ENCODE measurements around the gene GLRA2.

GLRA2 gene

DNA sequence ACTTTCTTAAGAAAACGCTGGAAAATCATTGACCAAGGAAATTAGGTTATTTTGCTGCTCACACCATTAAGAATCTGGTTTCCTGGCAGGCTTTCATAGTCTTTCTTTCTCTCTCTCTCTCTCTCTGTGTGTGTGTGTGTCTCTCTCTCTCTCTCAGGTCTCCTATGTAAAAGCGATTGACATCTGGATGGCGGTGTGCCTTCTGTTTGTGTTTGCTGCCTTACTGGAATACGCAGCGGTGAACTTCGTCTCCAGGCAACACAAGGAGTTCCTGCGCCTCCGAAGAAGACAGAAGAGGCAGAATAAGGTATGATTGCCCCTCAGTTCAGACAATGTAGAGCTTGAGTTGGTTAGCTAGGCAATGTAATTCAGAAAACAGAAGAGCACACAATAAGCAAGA is 161.2 kb downstream of the GLRA2 start:
- Histone ChIP-seq H3K27ac (ENCODE audit: low read depth, low read length) (no peak overlapping the region), H3K4me1 (ENCODE audit: control insufficient read depth, low read depth, low read length) (no peaks in the 10 kb centered on the region), H3K36me3 (ENCODE audit: control insufficient read depth, insufficient read depth, low read length) (no peaks in the 10 kb centered on the region), H3K4ac (ENCODE audit: low read depth, low read length) (no peak overlapping the region), H3K4me2 (ENCODE audit: low read length) (no peak overlapping the region), H2AK5ac (ENCODE audit: low read length) (no peak overlapping the region), H2BK120ac (ENCODE audit: low read depth, low read length) (no peak overlapping the region), H3K79me1 (ENCODE audit: low read length) (no peaks in the 10 kb centered on the region), H3K9ac (ENCODE audit: low read length) (no peak overlapping the region), H4K8ac (ENCODE audit: low read depth, low read length) (no peak overlapping the region), H3K23ac (ENCODE audit: low read length) (no peak overlapping the region), H2BK5ac (ENCODE audit: low read length) (no peak overlapping the region), H2BK15ac (replicated peaks; ENCODE audit: low read depth) (no peak overlapping the region), H3K79me2 (ENCODE audit: control insufficient read depth, insufficient read depth, low read length) (no peaks in the 10 kb centered on the region), H3K4me3 (ENCODE audit: low read length) (no peak overlapping the region), H3K27me3 (ENCODE audit: insufficient read depth, low read length, poor library complexity) (no peaks in the 10 kb centered on the region), H3K56ac (ENCODE audit: low read length) (no peak overlapping the region), H3K18ac (ENCODE audit: low read length) (no peak overlapping the region), H4K5ac (ENCODE audit: low read length) (no peak overlapping the region)
- DNase-seq = no peak
- no CpG with 5 or more reads among the region's 8 CpGs for WGBS (ENCODE audit: extremely low coverage, insufficient coverage, low lambda C conversion rate)

DNA sequence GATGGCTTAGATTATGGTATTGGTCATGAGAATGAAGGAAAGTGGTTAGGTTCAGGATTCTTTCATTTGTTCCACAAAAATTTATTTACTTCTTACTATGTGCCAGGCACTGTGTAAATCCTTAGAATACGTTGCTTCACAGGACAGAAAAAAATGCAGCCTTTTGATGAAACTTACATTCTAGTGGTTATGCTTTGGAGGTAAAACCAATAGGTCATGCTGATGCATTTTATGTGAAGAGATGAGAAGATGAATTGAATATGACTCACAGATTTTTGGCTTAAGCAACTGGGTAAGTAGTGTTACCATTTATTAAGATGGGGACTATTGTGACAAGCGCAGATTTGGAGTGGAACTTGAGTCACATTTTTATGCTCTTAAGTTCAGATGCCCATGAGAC is 165.3 kb downstream of the GLRA2 start:
- H3K79me1 ChIP-seq (ENCODE audit: low read length) = no peaks in the 10 kb centered on the region
- H3K23ac ChIP-seq (ENCODE audit: low read length) = no peak overlapping the region
- H2BK120ac ChIP-seq (ENCODE audit: low read depth, low read length) = no peak overlapping the region
- H3K4me3 ChIP-seq (ENCODE audit: low read length) = no peak overlapping the region
- H3K27ac ChIP-seq (ENCODE audit: low read depth, low read length) = no peak overlapping the region
- no peaks in the 10 kb centered on the region for H3K36me3 ChIP-seq (ENCODE audit: control insufficient read depth, insufficient read depth, low read length)
- H3K56ac ChIP-seq (ENCODE audit: low read length) = no peak overlapping the region
- no peak overlapping the region for H3K4ac ChIP-seq (ENCODE audit: low read depth, low read length)
- WGBS (ENCODE audit: extremely low coverage, insufficient coverage, low lambda C conversion rate) = no CpG with 5 or more reads among the region's 2 CpGs
- no peak overlapping the region for H3K9ac ChIP-seq (ENCODE audit: low read length)
- H4K8ac ChIP-seq (ENCODE audit: low read depth, low read length) = no peak overlapping the region
- H3K4me2 ChIP-seq (ENCODE audit: low read length) = no peak overlapping the region
- H3K18ac ChIP-seq (ENCODE audit: low read length) = no peak overlapping the region
- H2BK5ac ChIP-seq (ENCODE audit: low read length) = no peak overlapping the region
- no peaks in the 10 kb centered on the region for H3K27me3 ChIP-seq (ENCODE audit: insufficient read depth, low read length, poor library complexity)
- H2AK5ac ChIP-seq (ENCODE audit: low read length) = no peak overlapping the region
- H3K4me1 ChIP-seq (ENCODE audit: control insufficient read depth, low read depth, low read length) = no peaks in the 10 kb centered on the region
- DNase-seq = no peak
- no peak overlapping the region for H2BK15ac ChIP-seq (replicated peaks; ENCODE audit: low read depth)
- no peak overlapping the region for H4K5ac ChIP-seq (ENCODE audit: low read length)
- no peaks in the 10 kb centered on the region for H3K79me2 ChIP-seq (ENCODE audit: control insufficient read depth, insufficient read depth, low read length)

DNA sequence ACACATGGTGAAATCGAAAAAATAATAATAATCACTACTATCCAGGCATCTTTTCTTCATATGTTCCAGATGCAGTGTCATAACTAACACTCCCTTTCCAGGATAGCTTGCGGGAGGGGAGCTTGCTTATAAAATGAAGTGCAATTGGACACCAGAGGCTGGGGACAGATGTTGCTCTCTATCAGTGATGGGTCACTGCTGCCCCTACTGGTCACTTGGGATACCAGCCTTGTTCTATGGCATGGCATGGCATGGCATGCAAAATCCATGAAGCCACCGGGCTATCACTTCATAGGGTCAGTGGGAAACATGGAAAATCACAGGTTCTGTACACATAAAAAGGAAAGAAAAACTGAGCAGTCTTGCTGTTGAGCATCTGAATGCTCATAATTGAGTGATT is 168.1 kb downstream of the GLRA2 start:
- no peak overlapping the region for H3K23ac ChIP-seq (ENCODE audit: low read length)
- H2BK5ac ChIP-seq (ENCODE audit: low read length) = no peak overlapping the region
- H3K4me3 ChIP-seq (ENCODE audit: low read length) = no peak overlapping the region
- H3K79me2 ChIP-seq (ENCODE audit: control insufficient read depth, insufficient read depth, low read length) = no peaks in the 10 kb centered on the region
- H3K18ac ChIP-seq (ENCODE audit: low read length) = no peak overlapping the region
- no peaks in the 10 kb centered on the region for H3K36me3 ChIP-seq (ENCODE audit: control insufficient read depth, insufficient read depth, low read length)
- no peak overlapping the region for H3K4me2 ChIP-seq (ENCODE audit: low read length)
- no peak overlapping the region for H2BK120ac ChIP-seq (ENCODE audit: low read depth, low read length)
- no peaks in the 10 kb centered on the region for H3K4me1 ChIP-seq (ENCODE audit: control insufficient read depth, low read depth, low read length)
- H3K56ac ChIP-seq (ENCODE audit: low read length) = no peak overlapping the region
- H3K27ac ChIP-seq (ENCODE audit: low read depth, low read length) = no peak overlapping the region
- H3K4ac ChIP-seq (ENCODE audit: low read depth, low read length) = no peak overlapping the region
- no peaks in the 10 kb centered on the region for H3K79me1 ChIP-seq (ENCODE audit: low read length)
- H2BK15ac ChIP-seq (replicated peaks; ENCODE audit: low read depth) = no peak overlapping the region
- H3K27me3 ChIP-seq (ENCODE audit: insufficient read depth, low read length, poor library complexity) = no peaks in the 10 kb centered on the region
- H2AK5ac ChIP-seq (ENCODE audit: low read length) = no peak overlapping the region
- H4K8ac ChIP-seq (ENCODE audit: low read depth, low read length) = no peak overlapping the region
- DNase-seq = peak; percentile 52
- H4K5ac ChIP-seq (ENCODE audit: low read length) = no peak overlapping the region
- WGBS (ENCODE audit: extremely low coverage, insufficient coverage, low lambda C conversion rate) = no CpG with 5 or more reads among the region's 3 CpGs
- no peak overlapping the region for H3K9ac ChIP-seq (ENCODE audit: low read length)

DNA sequence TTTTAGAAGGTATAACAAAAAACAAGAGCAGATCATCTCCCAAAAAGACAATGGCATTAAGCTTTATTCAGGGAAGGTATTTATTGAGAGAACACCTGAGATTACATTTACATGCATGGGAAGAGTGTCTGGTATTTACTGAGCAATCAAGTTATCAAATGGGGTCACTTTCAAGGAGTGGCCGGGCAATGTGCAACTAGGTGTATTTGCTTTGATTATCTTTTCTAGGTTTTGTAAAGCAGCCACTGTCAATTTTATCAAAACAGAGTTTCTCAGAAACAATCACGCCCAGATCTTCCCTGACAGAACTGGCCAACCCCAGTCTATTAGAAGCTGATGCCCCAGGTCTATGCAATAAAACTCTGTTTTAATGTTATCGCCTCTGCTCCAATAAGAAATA is 169.5 kb downstream of the GLRA2 start:
- H3K4me1 ChIP-seq (ENCODE audit: control insufficient read depth, low read depth, low read length) = no peaks in the 10 kb centered on the region

DNA sequence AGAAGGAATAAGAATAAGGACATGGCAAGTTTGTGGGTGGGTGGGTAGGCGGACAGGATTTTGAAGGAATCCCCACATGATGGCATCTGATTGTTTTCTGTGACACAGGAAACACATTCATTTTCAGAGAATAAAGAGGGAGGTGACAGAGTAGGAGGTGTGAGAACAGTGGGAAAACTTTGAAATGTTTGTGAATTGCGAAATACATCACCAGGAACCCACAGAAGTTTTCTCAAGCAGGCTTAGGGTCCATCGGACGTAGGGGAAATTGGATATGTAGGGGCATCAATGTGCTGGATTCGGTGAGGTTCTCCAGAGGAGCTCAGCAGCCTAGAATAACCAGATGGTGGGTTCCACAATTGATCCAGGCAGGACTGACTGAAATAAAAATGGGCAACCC is 171.6 kb downstream of the GLRA2 start:
- no peaks in the 10 kb centered on the region for H3K79me2 ChIP-seq (ENCODE audit: control insufficient read depth, insufficient read depth, low read length)
- no peak overlapping the region for H2BK5ac ChIP-seq (ENCODE audit: low read length)
- no peak overlapping the region for H2AK5ac ChIP-seq (ENCODE audit: low read length)
- H3K4ac ChIP-seq (ENCODE audit: low read depth, low read length) = peak overlapping the region; percentile 36
- H3K4me3 ChIP-seq (ENCODE audit: low read length) = no peak overlapping the region
- no peak overlapping the region for H3K9ac ChIP-seq (ENCODE audit: low read length)
- no peaks in the 10 kb centered on the region for H3K4me1 ChIP-seq (ENCODE audit: control insufficient read depth, low read depth, low read length)
- no CpG with 5 or more reads among the region's 5 CpGs for WGBS (ENCODE audit: extremely low coverage, insufficient coverage, low lambda C conversion rate)
- H3K27ac ChIP-seq (ENCODE audit: low read depth, low read length) = no peak overlapping the region
- H3K4me2 ChIP-seq (ENCODE audit: low read length) = no peak overlapping the region
- H2BK15ac ChIP-seq (replicated peaks; ENCODE audit: low read depth) = no peak overlapping the region
- DNase-seq = no peak
- no peak overlapping the region for H3K56ac ChIP-seq (ENCODE audit: low read length)
- no peak overlapping the region for H2BK120ac ChIP-seq (ENCODE audit: low read depth, low read length)
- no peak overlapping the region for H3K23ac ChIP-seq (ENCODE audit: low read length)
- no peaks in the 10 kb centered on the region for H3K36me3 ChIP-seq (ENCODE audit: control insufficient read depth, insufficient read depth, low read length)
- H3K27me3 ChIP-seq (ENCODE audit: insufficient read depth, low read length, poor library complexity) = no peaks in the 10 kb centered on the region
- no peak overlapping the region for H3K18ac ChIP-seq (ENCODE audit: low read length)
- no peak overlapping the region for H4K5ac ChIP-seq (ENCODE audit: low read length)
- H3K79me1 ChIP-seq (ENCODE audit: low read length) = no peaks in the 10 kb centered on the region
- no peak overlapping the region for H4K8ac ChIP-seq (ENCODE audit: low read depth, low read length)

More for the DNA sequence above, 169.5 kb downstream of the GLRA2 start:
- Histone ChIP-seq H3K4ac (ENCODE audit: low read depth, low read length) (no peak overlapping the region), H3K4me2 (ENCODE audit: low read length) (no peak overlapping the region), H3K27me3 (ENCODE audit: insufficient read depth, low read length, poor library complexity) (no peaks in the 10 kb centered on the region), H3K79me2 (ENCODE audit: control insufficient read depth, insufficient read depth, low read length) (no peaks in the 10 kb centered on the region), H3K36me3 (ENCODE audit: control insufficient read depth, insufficient read depth, low read length) (no peaks in the 10 kb centered on the region), H3K9ac (ENCODE audit: low read length) (no peak overlapping the region), H3K4me3 (ENCODE audit: low read length) (no peak overlapping the region), H3K23ac (ENCODE audit: low read length) (no peak overlapping the region), H2BK120ac (ENCODE audit: low read depth, low read length) (no peak overlapping the region), H4K5ac (ENCODE audit: low read length) (no peak overlapping the region), H4K8ac (ENCODE audit: low read depth, low read length) (no peak overlapping the region), H3K79me1 (ENCODE audit: low read length) (no peaks in the 10 kb centered on the region), H2BK15ac (replicated peaks; ENCODE audit: low read depth) (no peak overlapping the region), H3K27ac (ENCODE audit: low read depth, low read length) (no peak overlapping the region), H2BK5ac (ENCODE audit: low read length) (no peak overlapping the region), H3K56ac (ENCODE audit: low read length) (no peak overlapping the region), H2AK5ac (ENCODE audit: low read length) (no peak overlapping the region), H3K18ac (ENCODE audit: low read length) (no peak overlapping the region)
- no CpG with 5 or more reads among the region's 3 CpGs for WGBS (ENCODE audit: extremely low coverage, insufficient coverage, low lambda C conversion rate)
- no peak for DNase-seq

DNA sequence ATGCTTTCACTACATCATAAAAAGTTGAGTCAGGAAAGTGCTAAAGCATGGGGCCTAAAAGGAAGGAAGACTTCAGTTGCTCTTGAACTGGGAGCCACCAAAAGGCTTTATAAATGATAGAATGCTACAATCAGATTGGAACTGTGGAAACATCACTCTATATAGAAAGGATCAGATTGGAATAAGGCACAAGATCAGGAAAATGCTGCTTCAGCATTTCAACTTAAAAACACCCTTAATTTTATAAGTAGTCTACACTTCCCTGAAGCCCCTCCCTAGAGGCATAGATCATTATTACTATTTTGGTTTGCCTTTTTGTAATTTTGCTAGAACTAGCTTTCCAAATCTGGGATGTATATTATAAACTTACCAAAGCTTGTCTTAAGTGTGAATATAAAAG is 172.8 kb downstream of the GLRA2 start:
- Histone ChIP-seq H2BK15ac (replicated peaks; ENCODE audit: low read depth) (no peak overlapping the region), H3K4me1 (ENCODE audit: control insufficient read depth, low read depth, low read length) (no peaks in the 10 kb centered on the region), H3K9ac (ENCODE audit: low read length) (no peak overlapping the region), H4K8ac (ENCODE audit: low read depth, low read length) (no peak overlapping the region), H3K56ac (ENCODE audit: low read length) (no peak overlapping the region), H3K4ac (ENCODE audit: low read depth, low read length) (no peak overlapping the region), H3K4me3 (ENCODE audit: low read length) (no peak overlapping the region), H2BK5ac (ENCODE audit: low read length) (no peak overlapping the region), H3K4me2 (ENCODE audit: low read length) (no peak overlapping the region), H3K36me3 (ENCODE audit: control insufficient read depth, insufficient read depth, low read length) (no peaks in the 10 kb centered on the region), H3K79me2 (ENCODE audit: control insufficient read depth, insufficient read depth, low read length) (no peaks in the 10 kb centered on the region), H3K27ac (ENCODE audit: low read depth, low read length) (no peak overlapping the region), H2AK5ac (ENCODE audit: low read length) (no peak overlapping the region), H3K23ac (ENCODE audit: low read length) (no peak overlapping the region), H3K27me3 (ENCODE audit: insufficient read depth, low read length, poor library complexity) (no peaks in the 10 kb centered on the region), H2BK120ac (ENCODE audit: low read depth, low read length) (no peak overlapping the region), H3K18ac (ENCODE audit: low read length) (no peak overlapping the region), H3K79me1 (ENCODE audit: low read length) (no peaks in the 10 kb centered on the region), H4K5ac (ENCODE audit: low read length) (no peak overlapping the region)
- DNase-seq = no peak

Measured in mesendoderm (in vitro differentiated cells).